HepG2 (cell line): Measurements from ENCODE around the gene PLXNA3. TPM values are rescaled to one million over a fixed set of nuclear protein-coding genes. Genes with fewer than 3 reads are reported as not detected.

Source experiments
- BATF2 ChIP-seq: sonication (generic); formaldehyde crosslinking; IDR thresholded peaks from 2 replicates; pipeline ENCODE4 v1.8.0; 2022; ENCODE audit warnings: mild to moderate bottlenecking, missing genetic modification reagents, moderate library complexity
- HIVEP1 ChIP-seq: sonication (generic); formaldehyde crosslinking; IDR thresholded peaks from 2 replicates; pipeline ENCODE4 v1.4.0; 2020; ENCODE audit warnings: mild to moderate bottlenecking, missing genetic modification reagents
- KAT2B ChIP-seq: fragments of 150-350 bp; IDR thresholded peaks from 2 replicates; pipeline ENCODE4 v1.6.1; 2014; ENCODE audit warnings: low read depth, low read length, borderline replicate concordance
- KLF6 ChIP-seq: IDR thresholded peaks from 2 replicates; pipeline ENCODE4 v1.8.0; 2016; ENCODE audit warnings: missing biosample characterization, missing genetic modification reagents
- KLF9 ChIP-seq: IDR thresholded peaks from 2 replicates; pipeline ENCODE4 v1.6.1; 2016; ENCODE audit warnings: low read depth
- LCORL ChIP-seq, 2 experiments: fragments of 450-650 bp in 1 of 2; sonication (generic) in 1 of 2; formaldehyde crosslinking in 1 of 2; IDR thresholded peaks; 2 replicates each; pipeline versions ENCODE4 v1.5.0 to v1.6.1; 2017 to 2020; ENCODE audit warnings: antibody characterized with exemption in 1 of 2, missing genetic modification reagents in 1 of 2
- MTERF4 ChIP-seq: sonication (generic); formaldehyde crosslinking; IDR thresholded peaks from 2 replicates; pipeline ENCODE4 v1.8.0; 2023; ENCODE audit warnings: mild to moderate bottlenecking, missing genetic modification reagents
- NFYC ChIP-seq: IDR thresholded peaks from 2 replicates; pipeline ENCODE4 v1.6.1; 2016; ENCODE audit warnings: missing genetic modification reagents, missing compliant biosample characterization
- PCBP2 ChIP-seq: fragments of 200-400 bp; formaldehyde crosslinking; optimal IDR thresholded peaks from 2 replicates; pipeline ENCODE3; 2018; ENCODE audit warnings: low read length, low read depth; ENCODE audit not compliant: poor library complexity, severe bottlenecking
- RELA ChIP-seq: sonication (generic); formaldehyde crosslinking; IDR thresholded peaks from 2 replicates; pipeline ENCODE4 v1.4.0; 2020; ENCODE audit warnings: missing genetic modification reagents
- RFX5 ChIP-seq: IDR thresholded peaks from 2 replicates; pipeline ENCODE4 v1.6.1; 2011; ENCODE audit warnings: low read depth, low read length, improper control_type of control experiment
- SAFB2 ChIP-seq: sonication (generic); formaldehyde crosslinking; IDR thresholded peaks from 2 replicates; pipeline ENCODE4 v1.5.1; 2020; ENCODE audit warnings: missing genetic modification reagents, low read depth, mild to moderate bottlenecking, borderline replicate concordance
- SNAPC5 ChIP-seq: sonication (generic); formaldehyde crosslinking; IDR thresholded peaks from 2 replicates; pipeline ENCODE4 v1.8.1; 2023; ENCODE audit warnings: mild to moderate bottlenecking, missing genetic modification reagents, borderline replicate concordance
- TRIM22 ChIP-seq: fragments of 450-650 bp; IDR thresholded peaks from 2 replicates; pipeline ENCODE4 v1.6.1; 2017
- YY1 ChIP-seq: IDR thresholded peaks from 2 replicates; pipeline ENCODE4 v1.6.1; 2011; ENCODE audit warnings: low read length, low read depth, moderate library complexity, mild to moderate bottlenecking; ENCODE audit not compliant: insufficient read depth, insufficient replicate concordance
- ZFP36 ChIP-seq: fragments of 150-350 bp; IDR thresholded peaks from 2 replicates; pipeline ENCODE4 v1.6.1; 2018; ENCODE audit warnings: borderline replicate concordance, low read length, low read depth; ENCODE audit not compliant: partially characterized antibody
- ZMYM2 ChIP-seq: sonication (generic); formaldehyde crosslinking; IDR thresholded peaks from 2 replicates; pipeline ENCODE4 v1.8.0; 2022; ENCODE audit warnings: mild to moderate bottlenecking, missing genetic modification reagents
- ZNF17 ChIP-seq: sonication (generic); formaldehyde crosslinking; IDR thresholded peaks from 2 replicates; pipeline ENCODE4 v1.5.0; 2020; ENCODE audit warnings: mild to moderate bottlenecking, missing genetic modification reagents
- ZNF317 ChIP-seq: sonication (generic); formaldehyde crosslinking; IDR thresholded peaks from 2 replicates; pipeline ENCODE4 v1.5.0; 2020; ENCODE audit warnings: mild to moderate bottlenecking, missing genetic modification reagents
- ZNF33B ChIP-seq: sonication (generic); formaldehyde crosslinking; IDR thresholded peaks from 2 replicates; pipeline ENCODE4 v1.5.1; 2020; ENCODE audit warnings: mild to moderate bottlenecking, missing genetic modification reagents
- ZNF354B ChIP-seq: sonication (generic); formaldehyde crosslinking; IDR thresholded peaks from 2 replicates; pipeline ENCODE4 v1.8.0; 2022; ENCODE audit warnings: mild to moderate bottlenecking, missing genetic modification reagents
- ZNF550 ChIP-seq: sonication (generic); formaldehyde crosslinking; IDR thresholded peaks from 2 replicates; pipeline ENCODE4 v1.4.0; 2020; ENCODE audit warnings: mild to moderate bottlenecking, missing genetic modification reagents, borderline replicate concordance
- ZNF557 ChIP-seq: sonication (generic); formaldehyde crosslinking; IDR thresholded peaks from 2 replicates; pipeline ENCODE4 v1.4.0; 2020; ENCODE audit warnings: missing genetic modification reagents
- ZNF710 ChIP-seq: sonication (generic); formaldehyde crosslinking; IDR thresholded peaks from 2 replicates; pipeline ENCODE4 v1.5.0; 2020; ENCODE audit warnings: mild to moderate bottlenecking, missing genetic modification reagents, borderline replicate concordance
- ZNF879 ChIP-seq: sonication (generic); formaldehyde crosslinking; IDR thresholded peaks from 2 replicates; pipeline ENCODE4 v1.8.1; 2023; ENCODE audit warnings: missing genetic modification reagents
- ZNF891 ChIP-seq: sonication (generic); formaldehyde crosslinking; IDR thresholded peaks from 2 replicates; pipeline ENCODE4 v1.5.0; 2020; ENCODE audit warnings: mild to moderate bottlenecking, missing genetic modification reagents
- polyA plus RNA-seq, 8 experiments: library from polyadenylated mRNA; depleted of rRNA in 3 of 8; stranded (reverse) in 7 of 8; unstranded in 1 of 8; fragments of >200 nt; fragmentation: Illumina TruSeq in 4 of 8; extraction: Trizol in 4 of 8; gene quantifications; 2 replicates each; pipeline versions ENCODE4 v1.2.1 to v1.2.3, GENCODE V29; 2011 to 2016; ENCODE audit warnings: low read depth in 4 of 8, missing spikeins in 1 of 8, mixed read lengths in 1 of 8; ENCODE audit not compliant: insufficient read depth in 1 of 8
- total RNA-seq, 5 experiments: library from RNA; depleted of rRNA; stranded (reverse); fragments of >200 nt; fragmentation: Illumina TruSeq; extraction: Trizol; gene quantifications; 2 replicates each; pipeline ENCODE4 v1.2.3, GENCODE V29; 2016; ENCODE audit warnings: low read depth in 1 of 5

The PLXNA3 gene
- total and polyA plus RNA-seq, 2 of the 13 experiments (the other 11 are each of a cell fraction or from before 2014, with no cell fraction given), result 5.8 to 20.6 TPM

GRCh38 chrX:154478728-154479622 is 20.9 kb downstream of the PLXNA3 start, which contains the start of gene LAGE3 (continued):
- TF ChIP-seq MTERF4 (CRISPR knock-in tag) (no peak), ZFP36 (no peak), ZNF354B (CRISPR knock-in tag) (no peak), PCBP2 (no peak), ZNF17 (no peak), BATF2 (no peak), YY1 (no peak), ZNF891 (CRISPR knock-in tag) (no peak), ZNF879 (CRISPR knock-in tag) (no peak), SAFB2 (0 out of 2 replicates have a peak, but pooled peaks have one; percentile 53), KLF6 (CRISPR knock-in tag) (no peak), KLF9 (no peak), ZNF33B (no peak), ZNF317 (CRISPR knock-in tag) (no peak), LCORL (IDR thresholded peaks at IDR 0.05) (no peak), LCORL (CRISPR knock-in tag; IDR thresholded peaks at IDR 0.05) (no peak), SNAPC5 (CRISPR knock-in tag) (peak; percentile 45; the same call in 1 of the 2 replicates), RFX5 (no peak), ZNF550 (CRISPR knock-in tag) (no peak), TRIM22 (no peak), HIVEP1 (CRISPR knock-in tag) (no peak), ZNF710 (CRISPR knock-in tag) (no peak), RELA (no peak), ZMYM2 (CRISPR knock-in tag) (no peak), KAT2B (no peak), NFYC (CRISPR knock-in tag) (no peak), ZNF557 (CRISPR knock-in tag) (no peak)
